SK-N-SH treated with all-trans-retinoic acid at 6 μM for 48 hours (cell line): ENCODE measurements around the gene SASH1.

Source experiments
- ATAC-seq: fragments of 200-7000 bp; cut with Tn5 transposase; 3 replicates; pipeline ENCODE4 v1.9.1; 2020; ENCODE audit warnings: mild to moderate bottlenecking, moderate library complexity
- ARNTL ChIP-seq: fragments of 450-650 bp; formaldehyde crosslinking; IDR thresholded peaks from 2 replicates; pipeline ENCODE4 v1.5.0; 2020; ENCODE audit warnings: low read depth, mild to moderate bottlenecking, moderate library complexity, borderline replicate concordance
- BACH2 ChIP-seq: fragments of 250-450 bp; sonication (Bioruptor Pico); IDR thresholded peaks from 2 replicates; pipeline ENCODE4 v1.9.0; 2021; ENCODE audit warnings: mild to moderate bottlenecking, borderline replicate concordance
- CREB5 ChIP-seq: fragments of 250-450 bp; sonication (Bioruptor Pico); IDR thresholded peaks from 2 replicates; pipeline ENCODE4 v1.5.1; 2020; ENCODE audit warnings: low read depth, mild to moderate bottlenecking, moderate library complexity
- CSDC2 ChIP-seq: fragments of 250-450 bp; sonication (Bioruptor Pico); IDR thresholded peaks from 2 replicates; pipeline ENCODE4 v1.5.0; 2020; ENCODE audit warnings: mild to moderate bottlenecking, moderate library complexity
- CSRNP3 ChIP-seq: fragments of 250-450 bp; sonication (Bioruptor Pico); IDR thresholded peaks from 2 replicates; pipeline ENCODE4 v1.5.1; 2021; ENCODE audit warnings: mild to moderate bottlenecking, moderate library complexity
- ESRRG ChIP-seq: fragments of 250-450 bp; sonication (Bioruptor Pico); IDR thresholded peaks from 2 replicates; pipeline ENCODE4 v1.6.1; 2021; ENCODE audit warnings: mild to moderate bottlenecking
- GLIS3 ChIP-seq: fragments of 250-450 bp; sonication (Bioruptor Pico); IDR thresholded peaks from 2 replicates; pipeline ENCODE4 v1.5.0; 2020; ENCODE audit warnings: mild to moderate bottlenecking, moderate library complexity
- ISL1 ChIP-seq: fragments of 250-450 bp; sonication (Bioruptor Pico); IDR thresholded peaks from 2 replicates; pipeline ENCODE4 v2.1.2; 2022; ENCODE audit warnings: mild to moderate bottlenecking, moderate library complexity
- OSR1 ChIP-seq: fragments of 250-450 bp; sonication (Bioruptor Pico); IDR thresholded peaks from 2 replicates; pipeline ENCODE4 v1.8.0; 2022; ENCODE audit warnings: moderate library complexity, mild to moderate bottlenecking, inconsistent platforms
- PATZ1 ChIP-seq: fragments of 250-450 bp; sonication (Bioruptor Pico); IDR thresholded peaks from 2 replicates; pipeline ENCODE4 v1.8.0; 2020; ENCODE audit warnings: mild to moderate bottlenecking, moderate library complexity, borderline replicate concordance
- PPARA ChIP-seq: fragments of 250-450 bp; sonication (Bioruptor Pico); IDR thresholded peaks from 2 replicates; pipeline ENCODE4 v1.5.0; 2020; ENCODE audit warnings: mild to moderate bottlenecking, borderline replicate concordance
- RARB ChIP-seq: fragments of 250-450 bp; sonication (Bioruptor Pico); IDR thresholded peaks from 2 replicates; pipeline ENCODE4 v1.8.0; 2021; ENCODE audit warnings: mild to moderate bottlenecking, moderate library complexity
- SNAI2 ChIP-seq: fragments of 250-450 bp; sonication (Bioruptor Pico); IDR thresholded peaks from 2 replicates; pipeline ENCODE4 v1.5.0; 2020; ENCODE audit warnings: mild to moderate bottlenecking, moderate library complexity
- TOX ChIP-seq: fragments of 250-450 bp; sonication (Bioruptor Pico); IDR thresholded peaks from 2 replicates; pipeline ENCODE4 v1.8.0; 2021; ENCODE audit warnings: mild to moderate bottlenecking, moderate library complexity, borderline replicate concordance
- TSHZ2 ChIP-seq: fragments of 250-450 bp; sonication (Bioruptor Pico); IDR thresholded peaks from 2 replicates; pipeline ENCODE4 v1.5.0; 2020; ENCODE audit warnings: mild to moderate bottlenecking, moderate library complexity
- ZC3H10 ChIP-seq: fragments of 250-450 bp; sonication (Bioruptor Pico); IDR thresholded peaks from 2 replicates; pipeline ENCODE4 v1.5.1; 2021; ENCODE audit warnings: mild to moderate bottlenecking, moderate library complexity
- ZFP3 ChIP-seq: fragments of 250-450 bp; sonication (Bioruptor Pico); IDR thresholded peaks from 2 replicates; pipeline ENCODE4 v1.5.0; 2020; ENCODE audit warnings: mild to moderate bottlenecking, moderate library complexity
- ZFP30 ChIP-seq: fragments of 450-650 bp; formaldehyde crosslinking; IDR thresholded peaks from 2 replicates; pipeline ENCODE4 v1.5.0; 2022; ENCODE audit warnings: mild to moderate bottlenecking, moderate library complexity
- ZNF565 ChIP-seq: fragments of 450-650 bp; formaldehyde crosslinking; conservative IDR thresholded peaks from 2 replicates; pipeline ENCODE4 v1.5.0; 2020; ENCODE audit warnings: low read depth, mild to moderate bottlenecking, moderate library complexity
- ZNF70 ChIP-seq: fragments of 450-650 bp; formaldehyde crosslinking; IDR thresholded peaks from 2 replicates; pipeline ENCODE4 v1.5.0; 2020; ENCODE audit warnings: mild to moderate bottlenecking, moderate library complexity
- ZNF8 ChIP-seq: fragments of 450-650 bp; formaldehyde crosslinking; IDR thresholded peaks from 2 replicates; pipeline ENCODE4 v1.5.0; 2020; ENCODE audit warnings: mild to moderate bottlenecking, moderate library complexity

SASH1 gene

GRCh38 chr6:148431840-148432239 lies 89.2 kb downstream of the SASH1 start:
- TF ChIP-seq ARNTL (CRISPR knock-in tag): no peak
- no peak for TF ChIP-seq ZFP30 (CRISPR knock-in tag)
- no peak for TF ChIP-seq RARB (CRISPR knock-in tag)
- no peak for TF ChIP-seq ZFP3
- no peak for TF ChIP-seq CSDC2 (CRISPR knock-in tag)
- TF ChIP-seq OSR1 (CRISPR knock-in tag): no peak
- TF ChIP-seq ZNF565 (CRISPR knock-in tag): no peak
- no peak for TF ChIP-seq ISL1 (CRISPR knock-in tag)
- TF ChIP-seq TOX (CRISPR knock-in tag): no peak
- TF ChIP-seq GLIS3 (CRISPR knock-in tag): no peak
- no peak for TF ChIP-seq SNAI2 (CRISPR knock-in tag)
- TF ChIP-seq ESRRG (CRISPR knock-in tag): no peak
- no peak for TF ChIP-seq BACH2 (CRISPR knock-in tag)
- TF ChIP-seq TSHZ2 (CRISPR knock-in tag): no peak
- no peak for TF ChIP-seq ZC3H10 (CRISPR knock-in tag)
- ATAC-seq: no peak

- no peak for TF ChIP-seq ISL1 (CRISPR knock-in tag)
- no peak for TF ChIP-seq ZC3H10 (CRISPR knock-in tag)
- no peak for TF ChIP-seq OSR1 (CRISPR knock-in tag)
- peak; percentile 63 for ATAC-seq
Observed at GRCh38 chr6:148432462-148433195, 90.0 kb downstream of the SASH1 start.

GRCh38 chr6:148435386-148435785 lies 92.7 kb downstream of the SASH1 start:
- TF ChIP-seq ZNF8 (CRISPR knock-in tag) (no peak), SNAI2 (CRISPR knock-in tag) (no peak), GLIS3 (CRISPR knock-in tag) (no peak), RARB (CRISPR knock-in tag) (no peak)
- TF ChIP-seq, all 23 proteins: peak for 0
- ATAC-seq: no peak

- ATAC-seq: no peak
- TF ChIP-seq CSRNP3 (CRISPR knock-in tag): no peak
Observed at GRCh38 chr6:148436466-148436865, 93.8 kb downstream of the SASH1 start.

- TF ChIP-seq PPARA (CRISPR knock-in tag): no peak
- no peak for TF ChIP-seq ESRRG (CRISPR knock-in tag)
- TF ChIP-seq ZFP30 (CRISPR knock-in tag): no peak
- TF ChIP-seq ZNF70 (CRISPR knock-in tag): no peak
- no peak for TF ChIP-seq CREB5 (CRISPR knock-in tag)
- no peak for TF ChIP-seq CSDC2 (CRISPR knock-in tag)
- TF ChIP-seq GLIS3 (CRISPR knock-in tag): no peak
- no peak for TF ChIP-seq SNAI2 (CRISPR knock-in tag)
- TF ChIP-seq PATZ1 (CRISPR knock-in tag): no peak
- TF ChIP-seq ZNF8 (CRISPR knock-in tag): no peak
- TF ChIP-seq TOX (CRISPR knock-in tag): no peak
- no peak for TF ChIP-seq ISL1 (CRISPR knock-in tag)
- no peak for ATAC-seq
Observed at GRCh38 chr6:148438632-148439031, 96.0 kb downstream of the SASH1 start.
